Pancreas (tissue), 10 donors: ENCODE data around the gene AATK. TPM values are rescaled to one million over a fixed set of nuclear protein-coding genes. Genes with fewer than 3 reads are reported as not detected.

Experiments used
- ATAC-seq, 4 donors: fragments of 200-7000 bp; cut with Tn5 transposase; one replicate each; pipeline versions ENCODE4 v1.8.0 to v1.9.1; 2020; ENCODE audit warnings: mild to moderate bottlenecking in 4 of 4, moderate library complexity in 4 of 4
- DNase-seq, 6 donors: peaks; one replicate each; pipeline ENCODE4 v3.0.0-alpha.2; 2020
- FAIRE-seq: peaks from 2 replicates; lab custom pipeline; 2012; peaks lifted over from hg19 to GRCh38; lab: Jason Lieb, UNC
- H3K27ac ChIP-seq, 4 donors: fragments of 200-600 bp; sonication (generic); 1 replicate in 3 of 4; 2 replicates in 1 of 4; pipeline versions ENCODE4 v1.5.0 to v1.8.0; 2020
- H3K27me3 ChIP-seq, 4 donors: fragments of 200-600 bp; one replicate each; pipeline ENCODE4 v1.8.0; 2021
- H3K36me3 ChIP-seq, 3 donors: fragments of 200-600 bp; sonication (generic) in 1 of 3; one replicate each; pipeline versions ENCODE4 v1.5.0 to v1.8.0; 2020 to 2021
- H3K4me1 ChIP-seq, 3 donors: fragments of 200-600 bp; one replicate each; pipeline ENCODE4 v1.8.0; 2021
- H3K4me3 ChIP-seq, 4 donors: fragments of 200-600 bp; sonication (generic) in 2 of 4; one replicate each; pipeline versions ENCODE4 v1.5.0 to v1.8.0; 2020 to 2021
- H3K9me3 ChIP-seq, 4 donors: fragments of 200-600 bp; one replicate each; pipeline ENCODE4 v1.8.0; 2021
- WGBS, 2 donors: extraction: QIAGEN DNeasy Blood & Tissue Kit; methylation state at CpG; one replicate each; pipeline ENCODE4 v1.1.7; 2013; 5-methylcytosine and 5-hydroxymethylcytosine counted together
- intact Hi-C, 3 donors: fragments of 100-400 bp; cut with DNase I; formaldehyde crosslinking; loops; one replicate each; pipeline versions ENCODE4 v1.11.1 to v1.14.2; 2022
- polyA plus RNA-seq, 2 donors: library from polyadenylated mRNA; stranded (reverse); fragments of 200-250 nt; gene quantifications; one replicate each; pipeline ENCODE4 v1.2.3, GENCODE V29; 2013
- total RNA-seq, 6 donors: library from RNA; stranded (reverse); fragmentation: NEBNext Ultra II Directional in 4 of 6; extraction: Animal tissue kit (Norgen Biotek cat#: 25700) in 4 of 6; gene quantifications; one replicate each; pipeline versions ENCODE4 v1.2.1 to v1.2.4, GENCODE V29; 2021 to 2023
- TF ChIP-seq, protein P1 (sequence below), 4 donors: fragments of 200-600 bp; sonication (generic) in 3 of 4; IDR thresholded peaks; one replicate each; pipeline versions ENCODE4 v1.5.0 to v1.8.0; 2021; ENCODE audit warnings: antibody characterized with exemption in 4 of 4
- donor health status: healthy with polysubstance abuse.
- donor health status: DM: no; HTN: no; CAD: no; lungs with moderate emphysema.
- donor health status: DM: no; HTN: no; CAD: no.
- donor health status: control.
- donor health status: control.
- donor health status: Bipolar disorder and iron deficiency.
- donor health status: DM: yes; HTN: yes; CAD: no.
- donor health status: DM: no; HTN: no; CAD: no.
- donor health status: DM: no; HTN: no; CAD: no.
- donor health status: DM: yes; HTN: yes; CAD: no.

The AATK gene
- total and polyA plus RNA-seq, 8 donors = 24.3 to 49.6 (median 30.1) TPM

GRCh38 chr17:81182596-81182995, 16.6 kb upstream of the AATK start:
- FAIRE-seq (no peak), ATAC-seq (no peak), DNase-seq (peak in 2 of 6 donors; percentile 11 to 44)
- Histone ChIP-seq H3K4me3 (no peak overlapping the region), H3K4me1 (no peaks in the 10 kb centered on the region), H3K36me3 (no peaks in the 10 kb centered on the region), H3K27ac (no peak overlapping the region), H3K27me3 (no peaks in the 10 kb centered on the region), H3K9me3 (no peaks in the 10 kb centered on the region)
- TF ChIP-seq, protein P1, sequence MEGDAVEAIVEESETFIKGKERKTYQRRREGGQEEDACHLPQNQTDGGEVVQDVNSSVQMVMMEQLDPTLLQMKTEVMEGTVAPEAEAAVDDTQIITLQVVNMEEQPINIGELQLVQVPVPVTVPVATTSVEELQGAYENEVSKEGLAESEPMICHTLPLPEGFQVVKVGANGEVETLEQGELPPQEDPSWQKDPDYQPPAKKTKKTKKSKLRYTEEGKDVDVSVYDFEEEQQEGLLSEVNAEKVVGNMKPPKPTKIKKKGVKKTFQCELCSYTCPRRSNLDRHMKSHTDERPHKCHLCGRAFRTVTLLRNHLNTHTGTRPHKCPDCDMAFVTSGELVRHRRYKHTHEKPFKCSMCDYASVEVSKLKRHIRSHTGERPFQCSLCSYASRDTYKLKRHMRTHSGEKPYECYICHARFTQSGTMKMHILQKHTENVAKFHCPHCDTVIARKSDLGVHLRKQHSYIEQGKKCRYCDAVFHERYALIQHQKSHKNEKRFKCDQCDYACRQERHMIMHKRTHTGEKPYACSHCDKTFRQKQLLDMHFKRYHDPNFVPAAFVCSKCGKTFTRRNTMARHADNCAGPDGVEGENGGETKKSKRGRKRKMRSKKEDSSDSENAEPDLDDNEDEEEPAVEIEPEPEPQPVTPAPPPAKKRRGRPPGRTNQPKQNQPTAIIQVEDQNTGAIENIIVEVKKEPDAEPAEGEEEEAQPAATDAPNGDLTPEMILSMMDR (IDR thresholded peaks at IDR 0.05) = no peak
- 76 to 79% methylated on average over 5 of the region's 5 CpGs for WGBS, 2 donors
- intact Hi-C loops = no loop called here

GRCh38 chr17:81181811-81182185, 15.8 kb upstream of the AATK start:
- no peaks in the 10 kb centered on the region for H3K27me3 ChIP-seq
- FAIRE-seq (no peak), DNase-seq (no peak), ATAC-seq (no peak)
- no peaks in the 10 kb centered on the region for H3K4me1 ChIP-seq
- no peaks in the 10 kb centered on the region for H3K36me3 ChIP-seq
- 87 to 89% methylated on average over 19 of the region's 19 CpGs for WGBS, 2 donors
- no peak overlapping the region for H3K27ac ChIP-seq
- intact Hi-C loops = no loop called here
- no peaks in the 10 kb centered on the region for H3K9me3 ChIP-seq
- TF ChIP-seq, protein P1 (IDR thresholded peaks at IDR 0.05) = no peak
- H3K4me3 ChIP-seq = no peak overlapping the region

- Histone ChIP-seq H3K27ac (no peak overlapping the region), H3K4me3 (no peak overlapping the region), H3K36me3 (no peaks in the 10 kb centered on the region), H3K9me3 (no peaks in the 10 kb centered on the region), H3K27me3 (no peaks in the 10 kb centered on the region), H3K4me1 (no peaks in the 10 kb centered on the region)
- ATAC-seq (no peak), DNase-seq (peak in 2 of 6 donors; percentile 26 to 71), FAIRE-seq (no peak)
- TF ChIP-seq, protein P1 (IDR thresholded peaks at IDR 0.05) = no peak
- intact Hi-C loops = no loop called here
- 79 to 81% methylated on average over 38 to 49 of the region's 49 CpGs for WGBS, 2 donors
Measured at GRCh38 chr17:81180836-81181810, 15.1 kb upstream of the AATK start.

GRCh38 chr17:81179861-81180260, 13.8 kb upstream of the AATK start:
- intact Hi-C loops = no loop called here
- WGBS, 2 donors = 75 to 87% methylated on average over 12 of the region's 12 CpGs
- no peak overlapping the region for H3K4me3 ChIP-seq
- no peaks in the 10 kb centered on the region for H3K9me3 ChIP-seq
- H3K27ac ChIP-seq = no peak overlapping the region
- FAIRE-seq (no peak), ATAC-seq (no peak), DNase-seq (peak in 2 of 6 donors; percentile 19 to 44)
- TF ChIP-seq, protein P1 (IDR thresholded peaks at IDR 0.05) = no peak
- H3K36me3 ChIP-seq = no peaks in the 10 kb centered on the region
- H3K4me1 ChIP-seq = no peaks in the 10 kb centered on the region
- H3K27me3 ChIP-seq = no peaks in the 10 kb centered on the region

DNA sequence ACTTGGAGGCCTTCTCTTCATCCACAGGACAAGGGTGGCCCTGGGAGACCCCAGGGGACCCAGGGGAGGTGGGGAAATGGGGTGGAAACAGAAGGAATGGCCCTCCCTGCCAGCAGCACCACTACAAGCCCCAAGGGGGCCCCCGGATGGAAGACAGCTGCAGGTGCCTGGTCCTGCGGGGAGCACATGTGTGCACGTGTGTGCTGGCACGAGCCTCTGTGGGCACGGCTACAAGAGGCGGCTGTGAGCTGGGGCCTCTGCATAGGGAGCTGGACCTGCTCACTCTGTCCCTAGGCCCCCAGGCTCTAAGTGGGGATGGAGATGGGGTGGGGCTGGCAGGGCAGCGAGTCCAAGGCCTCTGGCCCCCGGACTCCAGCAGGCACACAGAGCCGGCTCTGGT, 13.2 kb upstream of the AATK start:
- Histone ChIP-seq H3K27ac (no peak overlapping the region), H3K36me3 (no peaks in the 10 kb centered on the region), H3K4me3 (no peak overlapping the region), H3K27me3 (no peaks in the 10 kb centered on the region), H3K4me1 (no peaks in the 10 kb centered on the region), H3K9me3 (no peaks in the 10 kb centered on the region)
- peak in 2 of 6 donors; percentile 11 to 67 for DNase-seq
- intact Hi-C loops = no loop called here
- ATAC-seq = no peak
- TF ChIP-seq, protein P1 (IDR thresholded peaks at IDR 0.05) = no peak
- FAIRE-seq = no peak
- WGBS, 2 donors = 70 to 78% methylated on average over 8 to 9 of the region's 9 CpGs
